NCI-H146 (cell line): ENCODE results near the gene THSD4.
"Not testable (repeated sequence)": the region's sequence is repeated elsewhere in the genome, so short reads cannot be mapped to it uniquely, and the experiment has no call there.

Experiments
- DNase-seq: peaks from one replicate; lab custom pipeline; 2025; lab: John Stamatoyannopoulos, UW

Gene THSD4

GRCh38 chr15:71124937-71125790 is 9.9 kb downstream of the THSD4 start:
- DNase-seq, result no peak

GRCh38 chr15:71125831-71126450 is 10.7 kb downstream of the THSD4 start:
- no peak for DNase-seq

- DNase-seq, result no peak
Measured at GRCh38 chr15:71127083-71127482, 11.8 kb downstream of the THSD4 start.

GRCh38 chr15:71128159-71128558 is 12.9 kb downstream of the THSD4 start:
- DNase-seq, result not testable (repeated sequence)

- DNase-seq, result no peak
Measured at GRCh38 chr15:71128939-71129562, 13.8 kb downstream of the THSD4 start.

GRCh38 chr15:71129669-71130068 is 14.4 kb downstream of the THSD4 start:
- no peak for DNase-seq

GRCh38 chr15:71131601-71132362 is 16.5 kb downstream of the THSD4 start:
- DNase-seq, result no peak

GRCh38 chr15:71133747-71134472 is 18.6 kb downstream of the THSD4 start:
- DNase-seq, result peak; percentile 58

GRCh38 chr15:71136159-71136783 is 21.0 kb downstream of the THSD4 start:
- no peak for DNase-seq

GRCh38 chr15:71136793-71137518 is 21.7 kb downstream of the THSD4 start:
- no peak for DNase-seq

- DNase-seq, result no peak
Measured at GRCh38 chr15:71138473-71138872, 23.2 kb downstream of the THSD4 start.

- DNase-seq, result no peak
Measured at GRCh38 chr15:71139241-71139640, 24.0 kb downstream of the THSD4 start.

- DNase-seq, result no peak
Measured at GRCh38 chr15:71141572-71141971, 26.3 kb downstream of the THSD4 start.

- no peak for DNase-seq
Measured at GRCh38 chr15:71142780-71143179, 27.5 kb downstream of the THSD4 start.

GRCh38 chr15:71143373-71144310 is 28.4 kb downstream of the THSD4 start:
- DNase-seq, result peak; percentile 24

GRCh38 chr15:71145648-71146047 is 30.4 kb downstream of the THSD4 start:
- DNase-seq, result no peak

- DNase-seq, result no peak
Measured at GRCh38 chr15:71146580-71146982, 31.3 kb downstream of the THSD4 start.

- no peak for DNase-seq
Measured at GRCh38 chr15:71148048-71148447, 32.8 kb downstream of the THSD4 start.
